RWPE2 (cell line): ENCODE measurements around the gene ALCAM.

ENCODE experiments used
- ATAC-seq: fragments of 200-7000 bp; cut with Tn5 transposase; 3 replicates; pipeline ENCODE4 v1.9.1; 2021; ENCODE audit warnings: low read depth
- DNase-seq: peaks from one replicate; pipeline ENCODE4 v3.0.0-alpha.2; 2020; ENCODE audit warnings: low spot score
- H3K27ac ChIP-seq: fragments of 450-650 bp; 2 replicates; pipeline ENCODE4 v1.5.1; 2017; ENCODE audit warnings: mild to moderate bottlenecking; ENCODE audit not compliant: poor library complexity, severe bottlenecking
- H3K27me3 ChIP-seq: fragments of 250-450 bp; sonication (Bioruptor Pico); 2 replicates; pipeline ENCODE4 v1.5.1; 2021; ENCODE audit warnings: mild to moderate bottlenecking, moderate library complexity; ENCODE audit not compliant: insufficient read depth, poor library complexity, severe bottlenecking
- H3K36me3 ChIP-seq: fragments of 250-450 bp; sonication (Bioruptor Pico); 2 replicates; pipeline ENCODE4 v1.5.1; 2020; ENCODE audit warnings: low read depth, mild to moderate bottlenecking, moderate library complexity
- H3K4me1 ChIP-seq: fragments of 250-450 bp; sonication (Bioruptor Pico); 2 replicates; pipeline ENCODE4 v1.5.1; 2021; ENCODE audit warnings: mild to moderate bottlenecking, moderate library complexity; ENCODE audit not compliant: insufficient read depth, poor library complexity, severe bottlenecking
- H3K4me3 ChIP-seq: fragments of 250-450 bp; sonication (Bioruptor Pico); 2 replicates; pipeline ENCODE4 v1.5.1; 2021; ENCODE audit warnings: mild to moderate bottlenecking, moderate library complexity; ENCODE audit not compliant: severe bottlenecking
- H3K9me3 ChIP-seq: fragments of 250-450 bp; sonication (Bioruptor Pico); 2 replicates; pipeline ENCODE4 v1.5.1; 2021; ENCODE audit warnings: mild to moderate bottlenecking, moderate library complexity; ENCODE audit not compliant: severe bottlenecking
- TF ChIP-seq, protein P1 (sequence below): fragments of 450-650 bp; IDR thresholded peaks from one replicate; pipeline ENCODE4 v1.5.1; 2017; ENCODE audit warnings: mild to moderate bottlenecking, moderate library complexity; ENCODE audit not compliant: poor library complexity, severe bottlenecking

ALCAM gene

DNA sequence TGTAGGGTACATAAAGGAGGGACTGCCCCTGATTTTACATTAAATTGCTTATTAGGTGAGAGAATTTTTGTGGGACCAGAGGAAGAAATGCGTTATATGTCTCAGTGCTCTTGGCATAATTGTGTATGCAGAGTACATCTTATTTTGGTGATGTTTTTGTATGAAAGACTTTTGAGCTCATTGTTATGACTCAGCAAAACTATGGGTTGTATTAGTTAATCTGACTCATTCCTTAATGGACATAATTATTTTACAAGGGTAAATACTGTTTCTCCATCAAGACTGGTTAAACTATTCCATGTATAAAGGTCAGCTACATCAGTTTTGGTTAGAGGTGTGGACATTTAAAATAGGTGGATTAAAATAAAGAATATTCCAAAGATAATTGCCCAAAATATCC is 156.8 kb downstream of the ALCAM start:
- Histone ChIP-seq H3K27me3 (no peaks in the 10 kb centered on the region), H3K27ac (no peak overlapping the region)

GRCh38 chr3:105525531-105525930 is 158.8 kb downstream of the ALCAM start:
- no peaks in the 10 kb centered on the region for H3K9me3 ChIP-seq
- H3K27me3 ChIP-seq, result no peaks in the 10 kb centered on the region
- H3K4me3 ChIP-seq, result no peak overlapping the region
- H3K4me1 ChIP-seq, result peaks cover 42% of the 10 kb centered on the region
- H3K36me3 ChIP-seq, result peaks cover 25% of the 10 kb centered on the region
- DNase-seq (no peak), ATAC-seq (no peak)
- no peak overlapping the region for H3K27ac ChIP-seq
- TF ChIP-seq, protein P1, sequence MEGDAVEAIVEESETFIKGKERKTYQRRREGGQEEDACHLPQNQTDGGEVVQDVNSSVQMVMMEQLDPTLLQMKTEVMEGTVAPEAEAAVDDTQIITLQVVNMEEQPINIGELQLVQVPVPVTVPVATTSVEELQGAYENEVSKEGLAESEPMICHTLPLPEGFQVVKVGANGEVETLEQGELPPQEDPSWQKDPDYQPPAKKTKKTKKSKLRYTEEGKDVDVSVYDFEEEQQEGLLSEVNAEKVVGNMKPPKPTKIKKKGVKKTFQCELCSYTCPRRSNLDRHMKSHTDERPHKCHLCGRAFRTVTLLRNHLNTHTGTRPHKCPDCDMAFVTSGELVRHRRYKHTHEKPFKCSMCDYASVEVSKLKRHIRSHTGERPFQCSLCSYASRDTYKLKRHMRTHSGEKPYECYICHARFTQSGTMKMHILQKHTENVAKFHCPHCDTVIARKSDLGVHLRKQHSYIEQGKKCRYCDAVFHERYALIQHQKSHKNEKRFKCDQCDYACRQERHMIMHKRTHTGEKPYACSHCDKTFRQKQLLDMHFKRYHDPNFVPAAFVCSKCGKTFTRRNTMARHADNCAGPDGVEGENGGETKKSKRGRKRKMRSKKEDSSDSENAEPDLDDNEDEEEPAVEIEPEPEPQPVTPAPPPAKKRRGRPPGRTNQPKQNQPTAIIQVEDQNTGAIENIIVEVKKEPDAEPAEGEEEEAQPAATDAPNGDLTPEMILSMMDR, result no peak

More for the DNA sequence above, 156.8 kb downstream of the ALCAM start:
- Histone ChIP-seq H3K4me3 (no peak overlapping the region), H3K4me1 (peaks cover 31% of the 10 kb centered on the region), H3K9me3 (no peaks in the 10 kb centered on the region), H3K36me3 (peaks cover 26% of the 10 kb centered on the region)
- ATAC-seq (0 out of 3 replicates have a peak, but pooled peaks have one; percentile 11), DNase-seq (no peak)
- TF ChIP-seq, protein P1, result no peak

DNA sequence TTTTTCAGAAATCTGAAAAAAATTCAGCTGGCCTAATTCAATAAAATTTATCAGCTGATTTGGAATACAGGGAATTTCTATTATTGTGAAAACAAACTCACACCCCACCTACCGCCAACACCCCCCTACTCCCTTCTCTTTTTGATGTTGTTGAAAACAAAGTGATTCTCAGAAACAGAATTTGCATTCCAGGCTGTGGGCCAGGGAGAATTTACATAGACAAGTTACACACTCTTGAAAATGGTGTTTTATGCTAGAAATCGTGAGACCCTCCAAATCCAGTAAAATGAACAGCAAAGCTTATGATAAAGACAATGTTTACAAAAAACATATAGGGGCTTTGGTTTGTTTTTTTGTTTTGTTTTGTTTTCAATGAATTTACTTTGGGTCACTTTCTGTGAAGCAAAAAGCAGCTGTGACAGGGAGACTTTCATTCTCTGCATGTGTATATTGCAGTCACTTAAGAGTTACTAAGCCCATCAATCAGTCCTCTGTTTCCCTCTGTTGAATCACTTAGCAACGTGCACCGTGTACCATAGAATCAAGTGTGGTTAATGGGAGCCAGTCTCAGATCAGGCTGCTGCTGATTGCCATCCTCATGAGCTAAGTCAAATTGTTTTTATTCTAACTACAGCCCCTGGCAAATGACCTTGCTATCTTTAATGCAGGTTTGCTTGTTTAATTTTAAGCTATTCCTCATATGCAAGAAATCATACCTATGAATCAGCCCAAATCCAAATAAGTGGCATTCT is 159.8 kb downstream of the ALCAM start:
- H3K27ac ChIP-seq, result peak overlapping the region; percentile 49
- peaks cover 31% of the 10 kb centered on the region for H3K36me3 ChIP-seq
- no peak for DNase-seq
- H3K9me3 ChIP-seq, result no peaks in the 10 kb centered on the region
- H3K27me3 ChIP-seq, result no peaks in the 10 kb centered on the region
- peak; percentile 24; the same call in 2 of the 3 replicates for ATAC-seq
- TF ChIP-seq, protein P1, result no peak
- peaks cover 42% of the 10 kb centered on the region for H3K4me1 ChIP-seq
- H3K4me3 ChIP-seq, result no peak overlapping the region

- H3K36me3 ChIP-seq, result peaks cover 41% of the 10 kb centered on the region
- ATAC-seq (peak; percentile 28; the same call in 1 of the 3 replicates), DNase-seq (no peak)
- no peaks in the 10 kb centered on the region for H3K9me3 ChIP-seq
- H3K4me3 ChIP-seq, result no peak overlapping the region
- H3K27me3 ChIP-seq, result no peaks in the 10 kb centered on the region
- peak overlapping the region; percentile 49 for H3K27ac ChIP-seq
- H3K4me1 ChIP-seq, result peaks cover 42% of the 10 kb centered on the region
- TF ChIP-seq, protein P1, result no peak
Measured at GRCh38 chr3:105527535-105527934, 160.8 kb downstream of the ALCAM start.

DNA sequence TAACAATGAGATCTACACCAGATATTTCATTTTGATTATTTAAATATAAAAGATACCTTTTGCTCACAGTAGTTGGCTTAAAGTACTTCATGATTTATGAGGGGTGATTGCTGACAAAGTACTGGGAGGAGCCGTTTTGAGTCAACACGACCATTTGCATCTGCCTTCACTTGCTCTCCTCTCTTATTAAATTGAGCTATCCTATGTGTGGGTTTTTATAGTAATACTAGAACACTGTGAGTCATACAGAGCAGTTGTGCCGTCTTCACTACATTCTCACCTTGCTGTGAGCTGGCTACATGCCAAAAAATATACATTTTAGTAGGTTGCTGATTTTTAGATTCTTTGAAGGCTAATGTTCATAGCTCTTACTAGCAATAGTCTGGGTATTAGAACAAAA is 161.2 kb downstream of the ALCAM start:
- DNase-seq, result peak; percentile 33
- Histone ChIP-seq H3K27ac (peak overlapping the region; percentile 49), H3K4me3 (no peak overlapping the region), H3K4me1 (peaks cover 42% of the 10 kb centered on the region), H3K27me3 (no peaks in the 10 kb centered on the region), H3K9me3 (no peaks in the 10 kb centered on the region), H3K36me3 (peaks cover 46% of the 10 kb centered on the region)
- TF ChIP-seq, protein P1, result no peak
- ATAC-seq, result peak; percentile 98
